Omental fat pad (tissue), 4 donors: ENCODE measurements around the gene HADHB. TPM values are rescaled to one million over a fixed set of nuclear protein-coding genes. Genes with fewer than 3 reads are reported as not detected.

ENCODE experiments used
- ATAC-seq: fragments of 150-250 bp; one replicate; pipeline ENCODE4 v1.9.1; 2016; ENCODE audit warnings: mild to moderate bottlenecking, moderate library complexity; ENCODE audit not compliant: low FRiP score
- DNase-seq: peaks from one replicate; pipeline ENCODE4 v3.0.0-alpha.2; 2019; ENCODE audit warnings: low spot score
- CTCF ChIP-seq, 3 donors: fragments of 450-650 bp; IDR thresholded peaks; one replicate each; pipeline ENCODE4 v1.5.1; 2016 to 2017; ENCODE audit warnings: antibody characterized with exemption in 3 of 3, mild to moderate bottlenecking in 3 of 3, moderate library complexity in 2 of 3
- total RNA-seq, 4 donors: library from RNA; depleted of rRNA; stranded (reverse); fragments of >200 nt; gene quantifications; one replicate each; pipeline ENCODE4 v1.1.0, GENCODE V29; 2016

Gene HADHB
- 100 to 1,000 TPM; 130 to 213 (median 167) TPM for total RNA-seq

- peak; percentile 95 for ATAC-seq
- TF ChIP-seq CTCF (IDR thresholded peaks at IDR 0.05): no peak
- DNase-seq: peak; percentile 46
Measured at GRCh38 chr2:26244309-26245230, at the start of gene HADHB, which contains the start of gene HADHA. Gene HADHB (plus strand): TSS chr2:26244939. CDS start chr2:26254255, 9,316 bp downstream. Gene HADHA (minus strand): TSS chr2:26244632. CDS start chr2:26244596, 36 bp downstream.

GRCh38 chr2:26195040-26195984 is 49.4 kb upstream of the HADHB start:
- TF ChIP-seq CTCF (IDR thresholded peaks at IDR 0.05): no peak
- DNase-seq (no peak), ATAC-seq (no peak)

GRCh38 chr2:26196683-26197418 is 47.9 kb upstream of the HADHB start:
- DNase-seq (no peak), ATAC-seq (no peak)
- no peak for TF ChIP-seq CTCF (IDR thresholded peaks at IDR 0.05)

GRCh38 chr2:26197516-26197915 is 47.2 kb upstream of the HADHB start:
- no peak for TF ChIP-seq CTCF (IDR thresholded peaks at IDR 0.05)
- DNase-seq: no peak
- no peak for ATAC-seq

GRCh38 chr2:26202981-26203490 is 41.7 kb upstream of the HADHB start:
- DNase-seq (no peak), ATAC-seq (no peak)
- no peak for TF ChIP-seq CTCF (IDR thresholded peaks at IDR 0.05)

GRCh38 chr2:26203906-26204305 is 40.8 kb upstream of the HADHB start:
- no peak for TF ChIP-seq CTCF (IDR thresholded peaks at IDR 0.05)
- ATAC-seq (no peak), DNase-seq (no peak)
